T47D (cell line): ENCODE data around the gene ANKFY1.

ENCODE experiments used
- DNase-seq, 2 experiments: peaks; one replicate each; pipeline versions ENCODE4 v3.0.0 to v3.0.0-alpha.2; 2011 to 2012; ENCODE audit warnings: low read depth in 1 of 2, low spot score in 1 of 2
- JUND ChIP-seq: IDR thresholded peaks from 2 replicates; pipeline ENCODE4 v1.6.1; 2012; ENCODE audit warnings: low read depth
- in situ Hi-C: cut with HindIII; loops from 2 replicates; pipeline ENCODE4 v1.10.0; 2016; ENCODE audit warnings: low sequenced_read_pairs, low pct_unique_long_range_greater_than_20kb

ANKFY1 gene

DNA sequence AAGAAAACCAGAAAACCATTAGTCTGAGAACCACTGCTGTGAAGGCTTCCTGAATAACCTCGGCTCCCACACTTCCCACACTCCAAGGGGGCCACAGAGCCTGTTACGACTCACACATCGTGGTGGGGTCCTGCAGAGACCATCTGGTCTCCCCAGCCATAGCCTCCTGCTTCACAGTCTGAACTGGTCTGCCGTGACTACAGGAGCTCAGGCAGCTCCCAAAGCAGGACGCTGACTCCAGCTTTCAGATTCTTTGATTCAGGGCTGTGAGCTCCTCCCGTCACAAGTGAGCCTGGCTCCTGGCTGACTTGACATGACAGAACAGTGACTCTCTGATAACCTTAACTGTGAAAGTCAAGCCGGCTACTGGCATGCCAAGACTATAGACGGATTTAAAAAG, 83.0 kb downstream of the ANKFY1 start:
- DNase-seq: no peak
- in situ Hi-C loops: no loop called here

DNA sequence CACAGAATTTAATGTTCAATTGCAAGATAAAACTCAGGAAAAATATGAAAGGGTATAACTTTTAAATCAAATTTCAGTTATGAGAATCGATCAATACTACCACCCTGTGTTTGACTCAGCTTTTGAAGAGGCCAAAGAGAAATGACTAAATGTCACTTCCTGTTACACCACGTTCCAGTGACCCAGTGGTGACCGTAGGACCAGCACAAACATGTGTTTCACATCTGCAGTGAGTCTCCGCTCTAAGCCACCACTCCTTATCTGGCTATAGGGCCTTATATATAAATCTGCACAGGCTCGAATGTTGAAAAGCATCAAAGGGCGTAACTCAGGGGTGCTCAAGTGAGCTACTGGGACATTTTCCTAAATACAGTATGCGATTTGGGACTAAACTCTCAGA, 84.7 kb downstream of the ANKFY1 start:
- TF ChIP-seq JUND: no peak
- in situ Hi-C loops: no loop called here
- no peak for DNase-seq

More for the DNA sequence above, 83.0 kb downstream of the ANKFY1 start:
- TF ChIP-seq JUND: no peak

DNA sequence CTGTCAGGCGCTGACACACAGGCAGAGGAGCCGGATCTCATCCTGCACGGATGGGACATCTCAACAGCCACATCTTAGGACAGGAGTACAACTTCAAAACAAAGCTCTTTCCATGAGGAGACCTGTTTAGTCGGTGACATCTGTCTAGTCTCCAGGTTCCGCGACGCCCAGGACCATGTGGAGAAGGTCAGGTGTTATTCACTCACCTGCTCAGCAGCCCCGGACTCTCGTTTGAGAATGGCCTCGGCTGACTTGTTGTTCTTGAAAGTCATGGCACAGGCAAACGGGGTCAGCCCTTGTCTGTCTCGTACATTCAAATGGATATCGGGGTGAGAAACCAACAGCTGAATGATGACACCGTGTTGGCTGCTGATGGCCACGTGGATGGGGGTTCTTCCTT, 85.1 kb downstream of the ANKFY1 start:
- no peak for DNase-seq
- in situ Hi-C loops: no loop called here
- TF ChIP-seq JUND: no peak

DNA sequence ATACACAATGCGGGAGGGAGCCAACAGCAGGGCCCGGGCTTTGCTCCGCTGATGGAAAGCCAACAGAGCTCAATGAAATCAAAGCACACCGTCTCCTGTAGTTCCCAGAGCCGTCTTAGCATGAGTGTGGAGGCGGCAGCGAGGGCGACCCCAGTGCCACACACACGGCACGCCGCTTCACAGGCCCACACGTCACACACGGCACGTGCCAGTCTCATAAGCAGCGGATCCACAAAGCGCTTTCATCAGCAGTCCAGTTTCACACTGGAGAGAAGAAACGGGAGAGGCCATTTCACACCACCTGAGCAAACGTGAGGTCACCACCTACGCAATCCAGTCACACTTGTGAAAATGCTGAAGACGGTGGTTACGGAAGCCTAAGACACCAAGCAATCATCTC, 86.0 kb downstream of the ANKFY1 start:
- in situ Hi-C loops: no loop called here
- no peak for TF ChIP-seq JUND
- DNase-seq: no peak

DNA sequence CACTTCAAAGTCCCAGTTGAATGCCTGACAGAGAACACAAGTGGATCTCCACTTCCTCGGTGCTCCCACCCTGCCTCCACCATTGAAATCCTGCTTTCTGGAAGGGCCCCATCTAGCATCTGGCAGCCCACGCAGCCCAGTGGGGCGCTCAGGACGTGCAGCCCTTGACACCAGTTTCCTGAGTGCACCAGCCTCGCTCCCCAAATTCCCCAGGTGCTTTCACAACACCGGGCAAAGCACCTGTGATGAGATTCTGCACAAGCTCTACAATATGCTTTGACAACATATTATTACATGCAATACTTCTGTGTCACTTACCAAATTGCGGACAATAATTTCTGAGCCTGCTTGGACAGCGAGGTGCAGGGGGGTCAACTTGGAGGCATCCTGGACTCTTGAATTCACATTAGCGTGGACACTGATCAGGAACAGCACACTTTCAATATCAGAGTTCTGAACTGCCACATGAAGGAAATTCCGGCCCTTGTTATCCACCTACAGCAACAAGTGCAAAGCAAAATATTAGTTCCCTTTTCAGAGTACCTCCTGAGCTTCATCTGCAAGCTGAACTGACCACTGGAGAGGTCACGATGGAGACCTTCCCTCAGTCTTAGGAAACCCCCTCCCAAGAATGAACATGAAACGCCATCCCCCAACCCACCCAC, 86.8 kb downstream of the ANKFY1 start:
- no peak for TF ChIP-seq JUND
- no peak for DNase-seq
- in situ Hi-C loops: no loop called here

DNA sequence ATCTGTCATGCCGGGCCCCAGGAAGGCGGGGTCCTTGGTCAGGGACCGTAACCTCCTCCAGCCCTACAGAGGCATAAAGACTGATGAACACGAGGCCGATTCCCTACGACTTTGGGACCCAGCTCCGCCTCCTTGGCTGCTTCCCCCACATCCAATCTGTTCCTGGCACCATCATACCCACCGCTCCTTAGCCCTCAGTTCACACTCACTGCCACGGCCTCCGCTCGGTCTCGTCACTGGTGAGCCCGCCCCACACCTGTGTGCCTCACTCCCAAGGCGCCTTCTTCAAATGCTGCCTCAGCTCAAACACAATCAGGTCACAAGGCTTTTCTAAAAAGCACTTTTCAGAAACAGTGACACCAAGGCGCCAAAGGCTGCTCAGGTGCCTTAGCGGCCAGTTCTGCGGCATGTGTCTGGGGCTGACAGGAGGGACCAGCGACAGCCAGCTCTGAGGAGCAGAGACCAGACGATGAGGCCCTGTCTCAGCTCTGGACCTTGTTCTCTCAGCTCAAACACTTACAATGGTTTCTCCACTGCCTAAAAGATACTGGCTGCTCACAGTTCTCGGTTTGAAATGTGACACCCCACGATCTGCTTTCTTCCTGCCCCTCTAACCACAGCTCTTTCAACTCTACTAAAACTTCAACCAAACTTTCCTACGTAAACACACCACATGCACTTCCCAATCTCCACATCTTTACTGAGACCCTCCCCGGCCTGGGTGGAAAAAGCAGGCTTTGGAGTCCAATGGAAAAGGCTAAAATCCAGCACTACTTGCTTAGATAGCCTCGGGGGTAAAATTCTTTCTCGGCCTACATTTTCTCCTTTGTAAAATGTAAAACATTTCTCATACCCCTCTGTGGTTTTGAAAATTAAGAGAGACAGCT, 87.6 kb downstream of the ANKFY1 start:
- no peak for DNase-seq
- TF ChIP-seq JUND: no peak
- in situ Hi-C loops: no loop called here

DNA sequence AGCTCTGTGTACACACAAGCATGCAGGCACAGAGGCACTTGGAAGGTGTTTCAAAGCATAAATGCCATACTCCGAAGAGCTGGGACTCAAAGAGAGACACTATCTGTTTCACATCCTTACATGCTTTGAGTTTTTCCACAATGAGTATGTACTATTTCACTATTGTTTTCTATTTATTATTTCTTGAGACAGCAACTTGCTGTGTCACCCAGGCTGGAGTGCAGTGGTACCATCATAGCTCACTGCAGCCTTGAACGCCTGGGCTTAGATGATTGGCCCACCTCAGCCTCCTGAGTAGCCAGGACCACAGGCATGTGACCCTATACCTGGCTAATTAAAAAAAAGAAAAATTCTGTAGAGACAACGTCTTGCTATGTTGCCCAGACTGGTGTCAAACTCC, 89.2 kb downstream of the ANKFY1 start:
- TF ChIP-seq JUND: no peak
- no peak for DNase-seq
- in situ Hi-C loops: no loop called here

DNA sequence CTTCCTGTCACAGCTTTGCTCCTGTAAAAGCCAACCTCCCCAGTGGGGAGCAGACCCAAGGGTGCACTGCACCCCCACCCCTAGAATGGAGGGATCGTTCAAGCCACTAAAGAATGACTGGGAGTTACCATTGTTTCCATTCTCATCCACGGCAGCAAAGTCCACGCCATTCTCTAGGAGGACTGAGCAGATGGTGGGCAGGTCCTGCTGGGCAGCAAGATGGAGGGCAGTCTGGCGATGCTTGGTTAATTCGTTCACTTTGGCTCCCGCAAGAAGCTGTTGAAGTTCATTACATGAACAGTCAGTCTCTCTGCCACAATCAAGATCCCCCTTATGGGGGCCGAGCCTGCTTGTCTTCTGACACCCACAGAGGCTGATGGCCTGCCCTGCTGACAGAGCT, 90.0 kb downstream of the ANKFY1 start:
- TF ChIP-seq JUND: no peak
- DNase-seq: no peak
- in situ Hi-C loops: no loop called here

DNA sequence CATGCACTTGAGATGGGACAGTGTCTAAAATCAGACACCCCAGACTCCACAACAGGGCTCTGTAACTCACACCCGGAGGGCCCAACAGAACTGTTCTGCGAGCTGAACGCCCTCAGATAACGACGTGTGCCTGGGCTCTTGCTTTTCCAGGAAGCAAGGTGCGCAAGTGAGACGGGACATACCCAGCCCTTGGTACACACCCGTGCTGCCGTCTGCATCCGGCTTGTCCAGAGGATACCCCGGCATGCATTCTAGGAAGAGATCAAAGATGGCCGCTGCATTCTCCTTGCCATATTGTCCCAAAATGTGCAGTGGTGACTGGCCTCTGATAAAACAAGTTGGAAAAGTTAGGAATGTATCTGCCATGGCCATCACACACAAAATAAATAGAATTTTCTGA, 91.4 kb downstream of the ANKFY1 start:
- no peak for TF ChIP-seq JUND
- DNase-seq: no peak
- in situ Hi-C loops: no loop called here

DNA sequence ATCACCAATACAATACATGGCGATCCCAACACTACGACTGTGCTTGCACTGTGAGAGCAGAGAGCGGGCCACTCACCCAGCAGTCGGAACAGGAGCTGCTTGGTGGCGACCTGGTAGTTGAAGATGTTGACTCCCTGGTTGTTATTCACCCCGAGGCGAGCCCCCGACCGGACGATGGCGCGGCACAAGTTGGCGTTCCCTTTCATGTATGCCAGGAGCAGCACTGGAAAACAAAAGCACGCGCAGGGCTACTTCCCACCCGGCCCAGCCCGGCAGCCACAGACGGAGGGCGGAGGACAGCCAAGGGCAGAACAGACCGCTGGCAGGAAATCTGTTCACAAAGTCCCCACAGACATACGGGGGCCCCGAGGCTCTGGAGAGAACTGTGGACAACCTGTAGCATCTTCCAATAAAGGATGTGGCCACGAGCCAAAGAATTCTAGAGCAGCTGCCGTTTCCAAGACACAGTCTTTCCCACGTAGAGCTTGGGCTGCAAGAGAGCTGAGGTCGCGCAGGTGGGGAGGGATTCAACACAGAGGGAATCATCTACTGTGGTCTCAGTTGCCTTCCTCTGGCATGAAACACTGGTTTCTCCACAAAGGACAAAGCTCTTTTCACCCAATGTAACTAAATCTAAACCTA, 93.0 kb downstream of the ANKFY1 start:
- no peak for DNase-seq
- no peak for TF ChIP-seq JUND
- in situ Hi-C loops: no loop called here

DNA sequence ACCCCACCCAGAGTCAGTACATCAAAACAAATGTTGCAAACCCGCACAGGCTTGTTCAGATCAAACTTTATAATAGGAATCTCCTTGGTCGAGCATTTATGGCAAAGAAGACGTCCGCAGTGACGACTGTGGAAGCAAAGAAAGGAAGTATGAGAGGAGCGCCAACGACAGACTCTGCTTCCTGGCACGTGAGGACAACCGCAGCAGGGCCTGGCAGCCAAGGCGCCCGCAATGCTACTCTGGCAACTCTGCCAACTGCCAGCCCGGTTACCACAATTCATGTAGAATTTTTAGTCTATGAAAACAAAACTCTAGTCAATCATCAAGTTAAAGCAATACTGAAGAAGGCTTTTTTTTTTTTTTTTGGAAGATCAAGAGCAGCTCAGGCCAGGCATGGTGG, 96.0 kb downstream of the ANKFY1 start:
- TF ChIP-seq JUND: no peak
- in situ Hi-C loops: no loop called here
- DNase-seq: no peak

DNA sequence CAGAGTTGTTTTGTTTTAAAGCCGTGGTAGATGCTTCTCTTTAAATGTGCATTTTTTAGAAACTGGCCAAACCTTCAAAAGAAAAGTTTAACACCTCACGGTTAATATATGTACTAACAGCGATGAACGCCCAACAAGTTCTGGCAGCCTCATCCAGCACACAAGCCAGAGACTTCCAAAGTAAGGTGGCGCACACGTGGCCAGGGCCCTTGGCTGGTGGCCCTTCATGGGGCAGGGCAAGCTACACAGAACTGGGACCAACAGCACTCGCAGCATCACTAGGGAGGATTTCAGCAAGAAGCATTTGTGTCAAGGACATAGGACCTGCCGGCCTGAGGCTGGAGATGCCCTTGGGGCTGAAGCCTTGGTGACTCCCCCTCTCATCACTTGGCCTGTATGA, 97.4 kb downstream of the ANKFY1 start:
- TF ChIP-seq JUND: no peak
- DNase-seq: no peak
- in situ Hi-C loops: no loop called here
